NCI-H187 treated with DMSO at 0.1 percent for 48 hours (cell line): Measurements from ENCODE around the gene CLDN5.

ENCODE experiments used
- DNase-seq: peaks from one replicate; lab custom pipeline; 2025; lab: John Stamatoyannopoulos, UW

The CLDN5 gene

GRCh38 chr22:19522190-19522880, 1.9 kb downstream of the CLDN5 start:
- DNase-seq, result no peak

GRCh38 chr22:19520566-19521305, 3.5 kb downstream of the CLDN5 start:
- DNase-seq, result no peak

GRCh38 chr22:19520007-19520406, 4.2 kb downstream of the CLDN5 start:
- DNase-seq, result no peak

- DNase-seq, result no peak
Observed at GRCh38 chr22:19519041-19519926, 4.9 kb downstream of the CLDN5 start.

DNA sequence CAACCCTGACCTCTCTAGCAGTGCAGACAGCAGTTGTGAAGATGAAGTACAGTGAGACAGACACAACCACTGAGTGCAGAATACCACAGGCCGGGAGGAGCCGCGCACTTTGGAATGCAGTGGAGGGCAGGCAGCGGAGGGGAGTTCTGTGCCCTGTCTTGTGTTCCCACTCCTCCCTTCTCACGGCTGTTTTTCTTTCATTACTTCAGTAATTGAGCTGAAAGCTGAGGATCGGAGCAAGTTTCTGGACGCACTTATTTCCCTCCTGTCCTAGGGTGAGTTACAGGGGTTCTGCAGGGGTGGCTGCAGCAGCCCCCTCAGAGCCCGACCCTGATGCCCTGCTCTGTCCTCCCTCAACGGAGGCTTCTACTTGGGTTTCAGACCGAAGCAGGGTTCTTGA, 5.6 kb downstream of the CLDN5 start:
- no peak for DNase-seq

GRCh38 chr22:19517919-19518611, 6.1 kb downstream of the CLDN5 start:
- no peak for DNase-seq

DNA sequence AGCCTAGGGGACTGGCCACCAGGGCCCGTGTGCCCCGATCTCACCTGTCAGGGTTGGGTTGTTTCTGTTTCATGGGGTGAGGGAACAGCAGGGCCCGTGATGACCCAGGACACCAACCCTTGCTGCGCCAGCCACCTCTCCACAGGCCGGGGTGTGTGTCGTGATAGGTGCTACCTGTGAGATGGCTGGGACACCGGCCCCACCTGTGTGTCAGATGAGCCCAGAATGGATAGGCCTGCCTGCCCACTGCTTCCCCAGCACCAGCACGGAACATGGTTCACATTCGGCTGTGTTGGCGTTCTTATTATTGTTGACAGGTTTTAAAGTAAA, 7.1 kb downstream of the CLDN5 start:
- DNase-seq, result no peak

DNA sequence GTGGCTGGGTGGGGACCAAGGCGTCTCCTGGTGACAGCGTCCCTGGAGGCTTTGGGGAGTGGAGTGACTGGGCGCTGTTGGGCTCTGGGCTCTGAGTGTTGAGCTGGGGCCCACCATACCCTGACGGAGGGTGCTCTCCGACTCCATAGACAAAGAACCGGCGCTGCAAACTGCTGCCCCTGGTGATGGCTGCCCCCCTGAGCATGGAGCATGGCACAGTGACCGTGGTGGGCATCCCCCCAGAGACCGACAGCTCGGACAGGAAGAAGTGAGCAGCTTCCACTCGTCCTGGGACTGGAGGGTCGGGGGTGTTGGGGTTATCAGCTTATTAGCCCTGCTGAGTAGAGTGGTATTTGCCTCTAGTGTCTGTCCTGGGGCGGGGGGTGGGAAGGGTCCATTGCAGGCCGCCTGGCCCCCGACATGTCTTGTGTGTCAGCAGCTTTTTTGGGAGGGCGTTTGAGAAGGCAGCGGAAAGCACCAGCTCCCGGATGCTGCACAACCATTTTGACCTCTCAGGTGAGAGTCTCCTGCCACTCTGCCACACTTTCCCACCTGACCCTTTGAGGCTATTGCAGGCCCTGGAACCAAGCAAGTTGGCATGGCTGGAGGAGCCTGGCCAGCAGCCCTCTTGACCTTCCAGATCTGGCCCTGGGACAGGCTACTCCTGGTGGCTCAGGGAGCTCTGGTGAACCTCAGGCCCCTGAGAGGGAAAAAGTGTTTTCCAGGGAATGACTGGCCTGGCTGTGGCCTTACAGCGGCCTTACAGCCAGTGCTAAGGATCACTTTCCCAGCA, 7.6 kb downstream of the CLDN5 start:
- no peak for DNase-seq

GRCh38 chr22:19515654-19516377, 8.4 kb downstream of the CLDN5 start:
- peak; percentile 50 for DNase-seq

DNA sequence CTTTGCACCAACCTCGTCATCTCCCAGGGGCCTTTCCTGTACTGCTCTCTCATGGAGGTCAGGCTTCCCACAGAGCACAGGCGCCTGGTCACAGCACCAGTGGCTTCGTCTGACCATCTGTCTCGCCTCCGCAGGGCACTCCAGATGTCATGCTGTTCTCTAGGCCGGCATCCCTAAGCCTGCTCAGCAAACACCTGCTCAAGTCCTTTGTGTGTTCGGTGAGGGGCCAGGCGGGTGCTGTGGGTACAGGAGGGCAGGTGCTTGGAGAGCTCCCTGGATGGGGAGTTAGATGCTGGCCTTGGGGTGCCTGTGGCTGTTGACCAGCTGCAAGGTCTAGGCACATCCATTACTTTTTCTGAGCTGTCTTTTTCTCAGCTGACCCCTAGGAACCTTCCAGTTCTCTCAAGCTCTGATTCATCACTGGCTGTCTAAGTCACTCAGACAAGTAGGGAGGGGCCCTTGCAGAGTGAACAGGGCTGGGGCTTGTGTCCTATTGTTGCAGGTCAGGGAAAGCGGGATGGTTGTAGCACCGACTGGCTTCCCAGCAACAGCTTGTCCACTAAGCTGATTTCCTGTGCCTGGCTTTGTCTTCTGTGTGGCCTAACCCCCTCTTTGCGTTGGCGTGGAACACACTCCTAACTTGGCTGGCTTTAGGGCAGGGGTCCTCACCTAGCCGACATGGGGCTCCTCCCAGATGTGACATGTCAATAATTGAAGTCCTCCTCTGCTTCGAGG, 9.2 kb downstream of the CLDN5 start:
- DNase-seq, result peak; percentile 24

DNA sequence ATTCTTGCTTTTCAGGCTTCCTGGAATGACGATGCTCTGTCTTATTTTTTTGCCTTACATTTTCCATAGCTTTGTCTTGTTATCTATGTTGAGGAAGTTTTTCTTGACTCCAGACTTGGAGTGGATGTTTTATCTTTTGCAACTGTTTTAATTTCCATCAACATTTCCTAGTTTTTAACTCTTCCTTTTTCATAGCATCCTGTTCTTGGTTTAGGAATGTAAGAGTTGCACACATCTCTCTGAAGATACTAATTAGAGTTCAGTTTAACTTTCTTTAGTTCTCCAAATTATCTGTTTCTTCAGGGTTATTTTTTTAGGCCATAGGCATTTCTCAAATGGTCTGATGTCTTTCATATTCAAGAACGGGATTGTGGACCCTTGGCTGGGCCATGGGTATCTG, 10.4 kb downstream of the CLDN5 start:
- no peak for DNase-seq

DNA sequence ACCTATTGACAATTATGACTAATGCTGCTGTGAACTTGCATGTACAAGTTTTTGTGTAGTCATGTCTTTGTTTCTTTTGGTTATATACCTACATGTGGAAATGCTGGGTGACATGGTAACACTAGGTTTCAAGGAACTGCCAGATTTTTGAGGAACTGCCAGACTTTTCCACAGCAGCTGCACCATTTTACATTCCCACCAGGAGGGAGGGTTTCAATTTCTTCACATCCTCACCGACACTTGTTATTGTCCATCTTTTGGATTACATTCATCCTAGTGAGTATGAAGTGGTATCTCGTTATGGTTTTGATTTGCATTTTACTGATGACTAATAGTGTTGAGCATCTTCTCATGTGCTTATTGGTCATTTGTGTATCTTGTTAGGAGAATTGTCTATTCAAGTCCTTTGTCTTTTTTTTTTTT, 13.3 kb downstream of the CLDN5 start:
- DNase-seq, result no peak

DNA sequence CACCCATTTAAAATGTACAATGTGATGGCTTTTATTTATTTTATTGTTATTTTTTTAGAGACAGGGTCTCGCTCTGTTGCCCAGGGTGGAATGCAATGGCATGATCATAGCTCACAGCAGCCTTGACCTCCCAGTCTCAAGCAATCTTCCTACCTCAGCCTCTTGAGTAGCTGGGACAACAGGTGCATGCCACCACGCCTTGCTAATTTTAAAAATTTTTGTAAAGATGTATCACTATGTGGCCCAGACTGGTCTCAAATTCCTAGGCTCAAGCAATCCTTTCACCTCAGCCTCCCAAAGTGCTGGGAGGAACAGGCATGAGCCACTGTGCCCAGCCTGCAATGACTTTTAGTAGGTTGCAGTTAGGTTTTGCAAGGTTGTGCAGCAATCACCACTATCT, 14.3 kb downstream of the CLDN5 start:
- no peak for DNase-seq

- DNase-seq, result no peak
Observed at GRCh38 chr22:19509191-19509590, 15.0 kb downstream of the CLDN5 start.

- no peak for DNase-seq
Observed at GRCh38 chr22:19508024-19508776, 16.0 kb downstream of the CLDN5 start.

DNA sequence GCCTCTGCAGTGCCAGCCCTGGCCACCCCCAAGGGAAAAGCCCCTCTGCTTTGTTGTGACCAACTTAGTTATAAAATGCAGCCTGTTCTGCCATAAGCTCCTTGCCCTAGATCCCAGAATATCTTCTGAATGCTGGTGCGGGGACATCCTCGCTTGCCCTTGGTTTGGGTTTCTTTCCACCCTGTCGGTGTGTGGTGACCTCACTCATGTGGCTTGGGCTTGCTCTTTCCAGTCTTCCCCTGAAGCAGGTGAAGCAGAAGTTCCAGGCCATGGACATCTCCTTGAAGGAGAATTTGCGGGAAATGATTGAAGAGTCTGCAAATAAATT, 16.7 kb downstream of the CLDN5 start:
- DNase-seq, result no peak

DNA sequence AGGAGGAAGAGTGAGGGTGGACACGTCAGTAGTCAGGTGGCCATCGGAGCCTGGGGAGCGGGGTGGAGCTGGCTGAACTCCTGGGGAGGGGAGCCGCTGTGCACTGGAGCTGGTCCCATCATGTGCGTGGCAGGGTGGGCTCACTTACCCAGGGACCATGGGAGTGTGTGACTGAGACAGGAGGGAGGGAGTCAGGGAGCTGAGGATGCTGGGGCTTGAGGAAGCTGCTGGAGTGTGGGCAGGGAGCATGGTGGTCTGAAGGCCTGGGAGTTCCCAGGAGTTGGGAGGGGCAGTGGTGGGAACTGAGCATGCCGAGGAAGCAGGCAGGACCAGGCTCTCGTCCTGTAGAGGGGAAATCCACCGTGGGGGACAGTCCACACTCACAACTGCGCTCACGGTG, 18.0 kb downstream of the CLDN5 start:
- no peak for DNase-seq

DNA sequence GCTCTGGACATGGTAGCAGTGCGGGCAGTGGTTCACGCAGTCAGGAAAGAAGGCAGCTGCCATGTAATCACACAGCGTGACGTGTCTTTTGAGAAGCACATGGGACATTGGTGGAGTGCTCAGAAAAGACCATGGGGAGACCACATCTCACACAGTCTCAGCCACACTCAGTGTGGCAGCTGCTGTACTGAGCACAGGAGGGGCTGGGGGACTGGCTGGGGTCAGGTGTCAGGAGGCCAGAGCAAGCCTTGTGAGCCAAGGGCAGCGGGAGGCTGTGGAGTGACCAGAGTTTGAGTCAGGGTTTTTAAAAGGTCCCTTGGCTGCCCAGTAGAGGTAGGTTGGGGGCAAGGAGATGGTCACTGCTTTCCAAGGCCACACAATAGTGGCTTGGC, 18.5 kb downstream of the CLDN5 start:
- no peak for DNase-seq

DNA sequence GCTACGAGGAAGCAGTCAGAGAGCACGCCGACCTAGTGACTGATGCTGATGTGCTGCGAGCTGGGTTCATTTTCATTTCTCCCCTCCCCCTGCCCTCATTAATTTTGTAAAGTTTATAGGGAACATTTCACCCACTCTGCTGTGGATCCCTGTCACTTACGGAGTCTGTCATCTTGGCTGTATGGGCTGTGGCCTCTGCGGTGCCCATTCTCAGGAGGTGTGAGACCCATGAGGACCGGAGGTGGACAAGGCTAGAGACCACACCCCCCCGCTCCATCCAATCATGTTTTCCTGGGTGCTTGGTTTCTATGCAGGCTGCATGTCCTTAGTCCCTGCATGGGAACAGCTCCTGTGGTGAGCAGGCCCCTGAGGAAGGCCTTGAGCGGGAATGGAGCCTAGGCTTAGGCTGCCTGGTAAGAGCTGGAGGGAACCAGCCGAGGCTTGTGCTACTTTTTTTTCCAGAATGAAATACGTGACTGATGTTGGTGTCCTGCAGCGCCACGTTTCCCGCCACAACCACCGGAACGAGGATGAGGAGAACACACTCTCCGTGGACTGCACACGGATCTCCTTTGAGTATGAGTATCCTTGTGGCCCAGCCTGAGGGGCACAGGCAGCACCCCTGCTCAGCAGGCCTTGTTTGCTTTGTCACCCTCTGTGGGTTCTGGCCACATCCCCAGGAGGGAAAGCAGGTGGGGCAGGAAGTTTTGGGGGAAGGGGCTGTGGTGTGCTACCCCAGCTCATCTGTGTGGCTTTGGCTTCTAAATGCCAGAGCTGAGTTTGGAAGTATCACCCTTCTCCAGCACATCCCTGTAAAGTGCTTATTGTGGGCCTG, 19.1 kb downstream of the CLDN5 start:
- DNase-seq, result no peak
